NT2/D1 (cell line): ENCODE measurements around the gene OR10C1.

Source experiments
- DNase-seq: peaks from one replicate; pipeline ENCODE4 v3.0.0-alpha.2; 2011; ENCODE audit warnings: low read depth, low spot score
- H3K27me3 ChIP-seq: 2 replicates; pipeline ENCODE4 v1.6.0; 2011; ENCODE audit warnings: mild to moderate bottlenecking; ENCODE audit not compliant: insufficient read length, insufficient read depth
- H3K36me3 ChIP-seq: 2 replicates; pipeline ENCODE4 v1.6.1; 2011; ENCODE audit warnings: mild to moderate bottlenecking, low read length, mixed read lengths; ENCODE audit not compliant: insufficient read depth, insufficient read length
- H3K4me1 ChIP-seq: 2 replicates; pipeline ENCODE4 v1.5.1; 2011; ENCODE audit not compliant: insufficient read depth, insufficient read length
- H3K4me3 ChIP-seq: 2 replicates; pipeline ENCODE4 v1.5.1; 2011; ENCODE audit warnings: low read depth; ENCODE audit not compliant: insufficient read length
- H3K9ac ChIP-seq: 2 replicates; pipeline ENCODE4 v1.6.0; 2011; ENCODE audit warnings: low read depth; ENCODE audit not compliant: insufficient read length
- H3K9me3 ChIP-seq: 2 replicates; pipeline ENCODE4 v1.5.1; 2011; ENCODE audit warnings: mild to moderate bottlenecking, low read length; ENCODE audit not compliant: insufficient read depth
- SUZ12 ChIP-seq: IDR thresholded peaks from 2 replicates; pipeline ENCODE4 v1.6.1; 2011; ENCODE audit not compliant: insufficient read length, insufficient read depth; ENCODE audit errors: extremely low read depth
- YY1 ChIP-seq: IDR thresholded peaks from 2 replicates; pipeline ENCODE4 v1.6.1; 2011; ENCODE audit not compliant: insufficient read length, insufficient read depth
- ZNF274 ChIP-seq: IDR thresholded peaks from 2 replicates; pipeline ENCODE4 v1.6.1; 2011; ENCODE audit warnings: mild to moderate bottlenecking, low read depth, low read length

OR10C1 gene, protein sequence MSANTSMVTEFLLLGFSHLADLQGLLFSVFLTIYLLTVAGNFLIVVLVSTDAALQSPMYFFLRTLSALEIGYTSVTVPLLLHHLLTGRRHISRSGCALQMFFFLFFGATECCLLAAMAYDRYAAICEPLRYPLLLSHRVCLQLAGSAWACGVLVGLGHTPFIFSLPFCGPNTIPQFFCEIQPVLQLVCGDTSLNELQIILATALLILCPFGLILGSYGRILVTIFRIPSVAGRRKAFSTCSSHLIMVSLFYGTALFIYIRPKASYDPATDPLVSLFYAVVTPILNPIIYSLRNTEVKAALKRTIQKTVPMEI

DNA sequence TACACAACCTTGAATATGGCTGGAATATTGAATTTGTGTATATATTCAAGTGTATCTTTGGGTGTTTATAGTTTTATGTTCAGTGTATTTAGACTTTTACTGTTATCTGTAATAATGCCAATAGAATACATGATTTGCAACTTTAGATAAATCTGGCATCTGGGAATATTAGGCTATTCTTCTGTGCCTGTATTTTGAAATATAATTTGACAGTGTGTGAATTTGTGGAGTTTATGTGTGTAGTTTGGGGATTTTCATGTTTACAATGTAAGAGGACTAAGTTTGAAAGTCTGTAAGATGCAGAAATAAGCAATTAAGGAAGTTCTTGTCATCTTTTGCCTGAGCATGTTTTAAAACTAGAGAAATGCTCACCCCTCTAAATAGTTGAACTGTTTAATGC lies at the start of gene OR10C1:
Gene OR10C1, plus strand, starts transcription at position 301 of the 400 bp plus-strand sequence. CDS start 710 bp downstream, outside the sequence.
- Histone ChIP-seq H3K4me3 (no peak within 1 kb of the TSS), H3K27me3 (no peaks in the 10 kb centered on the region), H3K9me3 (0 out of 2 replicates have a peak, but pooled peaks cover 5% of the 10 kb centered on the region), H3K36me3 (no peaks in the 10 kb centered on the region), H3K9ac (no peak within 1 kb of the TSS), H3K4me1 (no peaks in the 10 kb centered on the region)
- no peak for DNase-seq
- TF ChIP-seq ZNF274, result no peak
- no peak for TF ChIP-seq SUZ12
- no peak for TF ChIP-seq YY1

DNA sequence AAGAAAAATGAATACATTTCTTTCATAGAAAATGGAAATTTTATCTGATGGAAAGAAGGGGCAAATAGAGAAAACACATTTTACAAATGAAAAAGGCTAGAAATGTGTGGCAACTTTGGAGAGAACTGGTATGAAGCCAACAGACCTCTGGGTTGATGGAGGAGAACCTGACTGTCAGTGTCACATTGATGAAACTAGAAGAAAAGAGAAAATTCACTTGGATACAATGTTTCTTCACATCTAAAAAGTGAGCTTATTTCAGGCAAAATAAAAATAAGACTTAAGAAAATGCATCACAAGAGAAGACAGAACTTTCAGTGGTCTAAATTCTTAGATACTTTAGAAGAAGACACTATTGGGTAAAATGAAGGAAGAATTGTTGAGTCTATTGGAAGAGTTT lies 43.8 kb upstream of the OR10C1 start, which contains the start of gene OR12D2:
Gene OR12D2, plus strand, starts transcription at position 301 of the 400 bp plus-strand sequence. CDS start 1,069 bp downstream, outside the sequence.
- H3K4me3 ChIP-seq, result no peak within 1 kb of the TSS

DNA sequence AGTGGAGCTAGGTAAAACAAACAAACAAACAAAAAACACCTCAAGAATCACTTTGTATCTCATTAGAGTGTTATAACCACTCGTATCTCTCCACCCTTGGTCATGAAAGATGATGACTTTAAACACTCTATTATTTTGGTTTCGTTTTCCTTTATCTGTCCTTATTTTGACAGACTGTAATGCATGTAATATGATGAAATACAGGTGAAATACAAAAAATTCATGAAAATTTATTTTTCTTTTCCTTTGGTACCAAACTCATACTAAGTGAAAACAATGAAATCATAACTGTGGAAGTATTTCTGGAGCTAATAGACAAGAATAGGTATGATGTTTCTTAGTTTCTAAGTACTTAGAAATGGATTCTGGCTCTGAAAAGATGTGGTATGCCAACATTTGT lies 39.6 kb upstream of the OR10C1 start:
- H3K4me3 ChIP-seq, result no peak overlapping the region
- no peaks in the 10 kb centered on the region for H3K27me3 ChIP-seq
- no peak overlapping the region for H3K9ac ChIP-seq
- H3K36me3 ChIP-seq, result no peaks in the 10 kb centered on the region
- no peaks in the 10 kb centered on the region for H3K9me3 ChIP-seq
- no peak for DNase-seq
- no peak for TF ChIP-seq SUZ12
- no peak for TF ChIP-seq YY1
- TF ChIP-seq ZNF274, result no peak
- H3K4me1 ChIP-seq, result no peaks in the 10 kb centered on the region

More for the DNA sequence above, 43.8 kb upstream of the OR10C1 start, which contains the start of gene OR12D2:
- H3K27me3 ChIP-seq, result no peaks in the 10 kb centered on the region
- no peaks in the 10 kb centered on the region for H3K9me3 ChIP-seq
- H3K9ac ChIP-seq, result no peak within 1 kb of the TSS
- DNase-seq, result no peak
- no peak for TF ChIP-seq ZNF274
- TF ChIP-seq YY1, result no peak
- TF ChIP-seq SUZ12, result no peak
- no peaks in the 10 kb centered on the region for H3K36me3 ChIP-seq
- H3K4me1 ChIP-seq, result no peaks in the 10 kb centered on the region

DNA sequence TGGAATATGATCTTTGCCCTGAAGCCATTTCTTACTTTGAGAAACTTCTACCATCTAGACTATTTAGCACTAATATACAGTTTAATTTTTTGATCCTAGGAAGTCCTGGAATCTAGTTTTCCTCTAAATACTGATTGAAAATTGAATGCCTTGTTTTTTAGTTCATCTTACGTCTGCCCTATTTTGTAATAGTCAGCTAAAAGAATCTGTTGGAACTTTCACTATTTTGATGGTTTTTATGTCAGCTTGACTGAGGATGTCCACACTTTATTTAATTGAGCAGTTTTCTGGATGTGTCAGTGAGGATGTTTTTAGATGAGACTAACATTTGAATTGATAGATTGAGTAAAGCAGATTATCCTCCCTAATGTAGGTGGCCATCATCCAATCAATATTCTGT lies 35.3 kb upstream of the OR10C1 start:
- no peak overlapping the region for H3K9ac ChIP-seq
- no peaks in the 10 kb centered on the region for H3K4me1 ChIP-seq
- no peaks in the 10 kb centered on the region for H3K27me3 ChIP-seq
- H3K4me3 ChIP-seq, result no peak overlapping the region
- H3K9me3 ChIP-seq, result no peaks in the 10 kb centered on the region
- TF ChIP-seq SUZ12, result no peak
- TF ChIP-seq ZNF274, result no peak
- no peak for TF ChIP-seq YY1
- no peaks in the 10 kb centered on the region for H3K36me3 ChIP-seq
- no peak for DNase-seq

DNA sequence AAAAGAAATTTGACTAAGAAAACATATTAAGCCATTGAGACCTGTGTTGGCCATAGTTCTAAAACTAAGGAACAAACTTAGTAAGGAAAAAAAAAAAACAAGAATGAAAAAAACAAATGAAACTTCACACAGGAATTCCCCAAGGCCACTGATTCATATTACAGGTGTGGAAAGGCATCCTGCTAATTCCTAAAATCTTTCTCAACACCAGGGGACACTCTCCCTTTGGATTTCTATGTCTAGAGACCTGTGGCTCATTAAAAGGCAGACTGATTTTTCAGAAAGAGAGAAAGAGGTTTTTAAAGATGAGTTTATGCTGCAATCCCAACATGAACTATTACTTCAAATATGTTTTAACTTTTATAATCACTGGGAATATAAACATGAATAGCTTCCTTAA lies 24.5 kb upstream of the OR10C1 start, which contains the start of gene OR12D1:
Gene OR12D1, plus strand, starts transcription at position 341 of the 400 bp plus-strand sequence.
- H3K4me1 ChIP-seq, result no peaks in the 10 kb centered on the region
- H3K27me3 ChIP-seq, result no peaks in the 10 kb centered on the region
- H3K9ac ChIP-seq, result no peak within 1 kb of the TSS
- no peaks in the 10 kb centered on the region for H3K36me3 ChIP-seq
- H3K9me3 ChIP-seq, result no peaks in the 10 kb centered on the region
- TF ChIP-seq YY1 (no peak), SUZ12 (no peak), ZNF274 (no peak)
- DNase-seq, result no peak
- no peak within 1 kb of the TSS for H3K4me3 ChIP-seq

DNA sequence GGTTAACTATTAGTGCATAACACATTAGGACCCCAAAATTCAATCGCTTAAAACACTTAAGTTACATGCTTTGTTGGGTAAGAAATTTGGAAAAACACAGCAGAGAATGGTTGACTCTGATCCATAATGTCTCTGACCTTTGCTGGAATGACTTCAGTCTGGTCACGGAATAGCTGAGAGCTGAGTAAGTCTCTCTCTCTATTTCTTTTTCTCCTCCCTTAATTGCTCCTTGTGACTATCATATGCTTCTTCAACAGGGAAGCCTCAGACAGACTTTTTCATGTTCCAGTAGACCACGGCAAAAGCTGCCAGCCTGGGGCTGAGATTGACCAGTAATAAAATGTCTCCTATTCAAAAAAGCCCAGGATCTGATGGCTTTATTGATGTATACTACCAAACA lies 19.6 kb upstream of the OR10C1 start:
- no peaks in the 10 kb centered on the region for H3K9me3 ChIP-seq
- H3K4me1 ChIP-seq, result no peaks in the 10 kb centered on the region
- DNase-seq, result no peak
- H3K27me3 ChIP-seq, result no peaks in the 10 kb centered on the region
- H3K9ac ChIP-seq, result no peak overlapping the region
- H3K36me3 ChIP-seq, result no peaks in the 10 kb centered on the region
- H3K4me3 ChIP-seq, result no peak overlapping the region
- TF ChIP-seq YY1 (no peak), SUZ12 (no peak), ZNF274 (no peak)

DNA sequence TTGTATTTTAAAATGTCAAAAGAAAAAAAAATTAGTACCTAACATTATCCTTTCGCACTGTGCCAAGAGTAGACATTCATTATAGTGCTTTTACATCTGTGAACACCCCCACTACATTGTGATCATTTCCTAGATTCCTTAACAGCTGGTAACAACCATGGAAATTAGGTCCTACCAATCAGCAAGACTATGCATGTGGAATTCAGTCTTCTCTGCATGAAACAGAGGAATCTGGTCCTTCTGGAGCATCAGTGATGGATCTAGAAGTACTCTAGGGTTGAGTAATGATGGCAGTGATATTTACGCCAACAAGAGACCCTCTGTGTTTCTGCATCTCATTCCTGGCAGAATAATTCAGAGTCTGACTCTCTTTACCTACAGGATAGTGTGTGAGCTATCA lies 14.9 kb upstream of the OR10C1 start:
- H3K9me3 ChIP-seq, result no peaks in the 10 kb centered on the region; the same call in 1 of the 2 replicates
- no peak overlapping the region for H3K4me3 ChIP-seq
- no peak for TF ChIP-seq YY1
- TF ChIP-seq SUZ12, result no peak
- TF ChIP-seq ZNF274, result no peak
- DNase-seq, result peak; percentile 15
- H3K36me3 ChIP-seq, result no peaks in the 10 kb centered on the region
- H3K9ac ChIP-seq, result no peak overlapping the region
- H3K27me3 ChIP-seq, result no peaks in the 10 kb centered on the region
- no peaks in the 10 kb centered on the region for H3K4me1 ChIP-seq
